Glutamatergic neuron (in vitro differentiated cells): Measurements from ENCODE around the gene ATG10. TPM values are rescaled to one million over a fixed set of nuclear protein-coding genes. Genes with fewer than 3 reads are reported as not detected.

ENCODE experiments used
- DNase-seq: peaks from one replicate; pipeline ENCODE4 v3.0.0; 2022
- H3K27ac Mint-ChIP-seq: one replicate; pipeline ENCODE4 v1.8.0; 2020; ENCODE audit warnings: mild to moderate bottlenecking, mixed read lengths, inconsistent platforms; ENCODE audit not compliant: unreplicated experiment
- H3K27me3 Mint-ChIP-seq: one replicate; pipeline ENCODE4 v1.8.0; 2020; ENCODE audit warnings: mild to moderate bottlenecking, moderate library complexity, mixed read lengths, inconsistent platforms; ENCODE audit not compliant: unreplicated experiment
- H3K36me3 Mint-ChIP-seq: one replicate; pipeline ENCODE4 v1.8.0; 2020; ENCODE audit warnings: mild to moderate bottlenecking, mixed read lengths, inconsistent platforms; ENCODE audit not compliant: unreplicated experiment
- H3K4me1 Mint-ChIP-seq: one replicate; pipeline ENCODE4 v1.8.0; 2020; ENCODE audit warnings: mild to moderate bottlenecking, low read depth, mixed read lengths, inconsistent platforms; ENCODE audit not compliant: unreplicated experiment
- H3K4me3 Mint-ChIP-seq: one replicate; pipeline ENCODE4 v1.8.0; 2020; ENCODE audit warnings: mild to moderate bottlenecking, mixed read lengths, inconsistent platforms; ENCODE audit not compliant: unreplicated experiment
- H3K9me3 Mint-ChIP-seq: one replicate; pipeline ENCODE4 v1.8.0; 2020; ENCODE audit warnings: mild to moderate bottlenecking, moderate library complexity, mixed read lengths, inconsistent platforms; ENCODE audit not compliant: unreplicated experiment
- total RNA-seq: library from RNA; stranded (reverse); fragmentation: NEBNext Ultra II Directional; extraction: Animal tissue kit (Norgen Biotek cat#: 25700); gene quantifications from one replicate; pipeline ENCODE4 v1.2.1, GENCODE V29; 2021; ENCODE audit not compliant: unreplicated experiment
- TF ChIP-seq, protein P1 (sequence below): fragments of 200-600 bp; sonication (generic); IDR thresholded peaks from one replicate; pipeline ENCODE4 v1.5.0; 2021; ENCODE audit not compliant: partially characterized antibody, unreplicated experiment

Gene ATG10
- total RNA-seq, 1 donor from 2014 or later = 12.1 TPM

DNA sequence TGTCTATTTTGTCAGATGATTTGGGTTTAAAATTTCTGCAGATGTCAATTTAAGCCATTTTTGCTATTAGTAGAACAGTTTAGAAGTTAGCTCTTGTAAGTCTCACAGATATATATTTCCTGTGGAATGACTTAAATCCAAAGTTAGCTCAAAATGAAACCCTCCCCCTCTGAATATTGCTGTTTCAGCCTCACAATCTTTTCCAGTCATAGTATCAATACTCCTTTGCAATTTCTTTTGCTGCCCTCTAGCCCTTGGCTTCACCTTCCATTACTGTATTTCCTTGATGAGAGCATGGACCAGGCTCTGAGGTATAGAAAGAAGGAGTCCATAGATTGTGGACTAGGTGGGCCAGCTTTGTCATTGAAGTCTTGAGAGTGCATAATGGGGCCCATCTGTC is 124.4 kb downstream of the ATG10 start:
- Mint-ChIP-seq H3K27me3 (no peaks in the 10 kb centered on the region), H3K4me1 (peaks cover 10% of the 10 kb centered on the region), H3K4me3 (no peak overlapping the region), H3K27ac (no peak overlapping the region), H3K36me3 (peaks cover 12% of the 10 kb centered on the region), H3K9me3 (peaks cover 6% of the 10 kb centered on the region)
- TF ChIP-seq, protein P1, sequence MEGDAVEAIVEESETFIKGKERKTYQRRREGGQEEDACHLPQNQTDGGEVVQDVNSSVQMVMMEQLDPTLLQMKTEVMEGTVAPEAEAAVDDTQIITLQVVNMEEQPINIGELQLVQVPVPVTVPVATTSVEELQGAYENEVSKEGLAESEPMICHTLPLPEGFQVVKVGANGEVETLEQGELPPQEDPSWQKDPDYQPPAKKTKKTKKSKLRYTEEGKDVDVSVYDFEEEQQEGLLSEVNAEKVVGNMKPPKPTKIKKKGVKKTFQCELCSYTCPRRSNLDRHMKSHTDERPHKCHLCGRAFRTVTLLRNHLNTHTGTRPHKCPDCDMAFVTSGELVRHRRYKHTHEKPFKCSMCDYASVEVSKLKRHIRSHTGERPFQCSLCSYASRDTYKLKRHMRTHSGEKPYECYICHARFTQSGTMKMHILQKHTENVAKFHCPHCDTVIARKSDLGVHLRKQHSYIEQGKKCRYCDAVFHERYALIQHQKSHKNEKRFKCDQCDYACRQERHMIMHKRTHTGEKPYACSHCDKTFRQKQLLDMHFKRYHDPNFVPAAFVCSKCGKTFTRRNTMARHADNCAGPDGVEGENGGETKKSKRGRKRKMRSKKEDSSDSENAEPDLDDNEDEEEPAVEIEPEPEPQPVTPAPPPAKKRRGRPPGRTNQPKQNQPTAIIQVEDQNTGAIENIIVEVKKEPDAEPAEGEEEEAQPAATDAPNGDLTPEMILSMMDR = no peak
- no peak for DNase-seq

DNA sequence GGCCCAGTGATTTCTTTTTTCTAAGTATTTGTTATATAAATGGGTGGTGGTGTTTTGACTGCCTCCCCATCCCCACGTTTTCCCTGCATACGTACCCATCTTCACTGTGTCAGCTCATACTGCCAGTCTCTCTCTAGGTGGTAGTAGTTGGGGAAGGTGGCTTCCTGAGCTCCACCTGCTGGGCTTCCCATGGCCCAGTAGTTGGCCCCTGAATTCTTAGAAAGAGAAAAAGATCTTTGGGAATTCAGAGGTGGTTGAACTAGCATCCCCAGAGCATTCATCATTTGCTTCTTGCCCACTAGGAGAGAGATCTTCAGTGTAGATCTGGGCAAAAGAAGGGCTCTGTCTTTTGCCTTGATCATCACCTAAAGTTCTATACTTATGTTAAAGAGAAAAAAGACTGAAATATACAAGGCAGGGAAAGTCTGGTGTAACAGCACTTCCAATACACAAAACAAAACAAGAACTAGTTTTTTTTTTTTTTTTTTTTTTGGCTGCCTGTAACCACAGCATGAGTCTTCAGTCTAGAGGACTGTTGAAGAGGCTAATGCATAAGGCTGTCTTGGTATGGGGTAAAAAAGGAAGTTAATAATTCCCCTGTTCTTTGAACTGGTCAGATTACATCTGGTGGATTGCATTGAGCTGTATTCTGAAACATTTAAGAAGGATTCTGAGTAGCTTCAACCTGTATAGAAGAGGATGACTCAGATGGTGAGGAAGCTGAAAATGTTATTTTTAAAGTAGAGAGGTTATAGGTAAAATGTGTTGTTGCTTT is 128.7 kb downstream of the ATG10 start:
- Mint-ChIP-seq H3K4me1 (peaks cover 12% of the 10 kb centered on the region), H3K4me3 (no peak overlapping the region), H3K27me3 (no peaks in the 10 kb centered on the region), H3K27ac (no peak overlapping the region), H3K36me3 (no peaks in the 10 kb centered on the region), H3K9me3 (no peaks in the 10 kb centered on the region)
- DNase-seq = no peak
- TF ChIP-seq, protein P1 = no peak

DNA sequence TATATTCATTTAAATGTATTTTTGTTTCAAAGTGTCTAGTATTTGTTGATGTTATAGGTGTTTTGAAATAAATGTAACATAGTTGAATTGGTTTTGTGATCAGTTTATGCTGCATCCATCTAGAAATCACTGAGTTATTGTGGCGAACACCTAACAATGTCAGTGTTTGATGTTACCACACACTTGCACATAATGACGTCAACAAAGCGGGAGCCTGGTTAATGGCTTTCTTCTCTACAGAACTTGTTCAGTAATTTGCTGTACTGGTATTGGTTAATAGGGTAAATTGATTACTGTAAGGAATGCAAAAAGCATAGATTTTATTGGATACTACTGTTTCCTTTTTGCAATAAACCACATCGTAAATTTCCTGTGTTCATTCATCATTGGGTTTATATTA is 133.0 kb downstream of the ATG10 start:
- DNase-seq = no peak
- Mint-ChIP-seq H3K4me3 (no peak overlapping the region), H3K27me3 (peaks cover 3% of the 10 kb centered on the region), H3K9me3 (no peaks in the 10 kb centered on the region), H3K4me1 (peaks cover 11% of the 10 kb centered on the region), H3K27ac (no peak overlapping the region), H3K36me3 (no peaks in the 10 kb centered on the region)
- TF ChIP-seq, protein P1 = no peak

DNA sequence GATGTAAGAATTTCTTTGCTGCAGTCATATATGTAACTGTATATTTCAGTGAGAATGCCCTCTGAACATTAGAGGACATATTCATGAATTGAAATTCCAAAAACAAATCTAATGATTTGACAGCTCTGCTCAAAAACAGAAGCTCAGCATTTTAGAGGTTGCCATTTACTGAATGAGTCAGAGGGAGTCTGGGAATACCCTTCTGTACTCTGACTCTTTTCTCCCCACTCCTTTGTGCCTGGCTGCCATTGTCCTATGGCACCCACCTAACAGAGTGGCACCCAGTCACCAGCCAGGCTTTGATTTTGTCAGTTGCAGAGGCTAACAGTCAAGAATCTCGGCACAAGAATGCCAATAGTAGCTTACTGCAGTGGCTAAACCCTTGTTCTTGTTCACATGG is 133.6 kb downstream of the ATG10 start:
- TF ChIP-seq, protein P1 = no peak
- Mint-ChIP-seq H3K4me1 (peaks cover 11% of the 10 kb centered on the region), H3K9me3 (no peaks in the 10 kb centered on the region), H3K36me3 (no peaks in the 10 kb centered on the region), H3K27ac (no peak overlapping the region), H3K27me3 (peaks cover 3% of the 10 kb centered on the region), H3K4me3 (no peak overlapping the region)
- no peak for DNase-seq

DNA sequence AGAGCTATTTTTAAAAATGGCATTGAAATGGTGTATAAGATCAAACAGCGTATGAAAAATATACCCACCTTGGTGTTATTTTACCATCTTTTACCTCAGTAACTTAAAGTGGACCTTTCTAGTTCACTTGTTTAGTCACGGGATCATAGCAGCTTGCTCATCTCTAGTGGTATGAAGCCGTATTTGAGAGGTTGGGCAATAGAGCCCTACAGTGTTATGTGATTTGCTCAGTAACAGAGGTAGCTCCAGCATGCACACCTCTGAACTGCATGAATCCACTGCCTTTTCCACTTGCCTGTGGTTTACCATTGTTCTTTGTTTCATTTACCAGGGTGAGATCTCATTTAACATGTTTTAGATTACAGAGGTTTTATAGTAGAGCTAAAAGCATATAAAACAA is 134.4 kb downstream of the ATG10 start:
- DNase-seq = no peak
- peaks cover 11% of the 10 kb centered on the region for H3K4me1 Mint-ChIP-seq
- TF ChIP-seq, protein P1 = no peak
- H3K27ac Mint-ChIP-seq = no peak overlapping the region
- peaks cover 3% of the 10 kb centered on the region for H3K27me3 Mint-ChIP-seq
- no peaks in the 10 kb centered on the region for H3K9me3 Mint-ChIP-seq
- H3K36me3 Mint-ChIP-seq = no peaks in the 10 kb centered on the region
- H3K4me3 Mint-ChIP-seq = no peak overlapping the region
